KMS-11 (cell line): ENCODE measurements around the gene RUSC1.
"Not testable (repeated sequence)": the region's sequence is repeated elsewhere in the genome, so short reads cannot be mapped to it uniquely, and the experiment has no call there.

Source experiments
- H2AFZ ChIP-seq: fragments of 200-600 bp; sonication (generic); 2 replicates; pipeline ENCODE4 v1.6.1; 2016; ENCODE audit warnings: antibody characterized with exemption, mixed run types, low read depth
- H3K27ac ChIP-seq: fragments of 200-600 bp; sonication (generic); 2 replicates; pipeline ENCODE4 v1.6.1; 2016; ENCODE audit warnings: mild to moderate bottlenecking, mixed run types
- H3K27me3 ChIP-seq: fragments of 200-600 bp; sonication (generic); 2 replicates; pipeline ENCODE4 v1.6.1; 2017; ENCODE audit warnings: mild to moderate bottlenecking, low read depth, mixed run types, moderate library complexity; ENCODE audit not compliant: insufficient read depth
- H3K36me3 ChIP-seq: fragments of 200-600 bp; sonication (generic); 2 replicates; pipeline ENCODE4 v1.6.1; 2017; ENCODE audit warnings: mild to moderate bottlenecking, mixed run types; ENCODE audit not compliant: insufficient read depth
- H3K4me1 ChIP-seq: fragments of 200-600 bp; sonication (generic); 2 replicates; pipeline ENCODE4 v1.6.1; 2016; ENCODE audit warnings: mild to moderate bottlenecking, low read depth, mixed run types; ENCODE audit not compliant: poor library complexity, severe bottlenecking
- H3K4me2 ChIP-seq: fragments of 200-600 bp; sonication (generic); 2 replicates; pipeline ENCODE4 v1.7.0; 2016; ENCODE audit warnings: mild to moderate bottlenecking, mixed run types
- H3K4me3 ChIP-seq: fragments of 200-600 bp; sonication (generic); IDR thresholded peaks from 2 replicates; pipeline ENCODE4 v1.6.1; 2017; ENCODE audit warnings: low read depth, low read length, mixed read lengths; ENCODE audit not compliant: insufficient read depth
- H3K79me2 ChIP-seq: fragments of 200-600 bp; sonication (generic); 2 replicates; pipeline ENCODE4 v1.6.1; 2016; ENCODE audit warnings: low read depth, mixed run types; ENCODE audit not compliant: insufficient read depth
- H3K9ac ChIP-seq: fragments of 200-600 bp; sonication (generic); 2 replicates; pipeline ENCODE4 v1.6.1; 2016; ENCODE audit warnings: mild to moderate bottlenecking, mixed run types
- H4K20me1 ChIP-seq: fragments of 200-600 bp; sonication (generic); 2 replicates; pipeline ENCODE4 v1.6.1; 2016; ENCODE audit warnings: mild to moderate bottlenecking, mixed run types; ENCODE audit not compliant: insufficient read depth
- TF ChIP-seq, protein P1 (sequence below): fragments of 200-600 bp; sonication (generic); conservative IDR thresholded peaks from 2 replicates; pipeline ENCODE4 v1.6.1; 2017; ENCODE audit warnings: low read depth, mild to moderate bottlenecking, antibody characterized with exemption, low read length, moderate library complexity, mixed read lengths

RUSC1 gene

DNA sequence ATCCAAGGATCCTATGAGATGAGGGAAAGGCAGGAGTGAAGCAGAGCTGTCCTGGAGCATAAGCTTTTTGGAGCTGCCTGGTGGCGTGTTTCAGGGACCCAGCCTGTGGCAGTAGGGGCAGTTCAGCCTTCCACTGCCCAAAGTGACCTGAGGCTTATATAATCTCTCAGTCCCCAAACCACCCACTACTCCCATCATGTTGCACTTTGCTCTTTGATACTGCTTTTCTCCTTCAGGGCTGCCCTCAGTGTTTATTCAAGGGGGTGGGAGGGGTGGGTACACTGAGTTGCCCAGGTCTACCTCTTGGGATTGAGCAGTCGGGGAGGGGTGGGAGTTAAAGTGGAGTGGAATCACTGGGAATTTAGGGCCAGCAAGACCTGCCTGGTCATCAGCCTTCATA lies 34.1 kb upstream of the RUSC1 start:
- Histone ChIP-seq H3K4me2 (no peak overlapping the region), H3K4me1 (no peaks in the 10 kb centered on the region), H2AFZ (no peak overlapping the region), H3K27me3 (peaks cover 18% of the 10 kb centered on the region; the same call in 1 of the 2 replicates), H3K27ac (no peak overlapping the region), H3K79me2 (no peaks in the 10 kb centered on the region), H3K36me3 (no peaks in the 10 kb centered on the region), H3K4me3 (no peak overlapping the region), H4K20me1 (no peaks in the 10 kb centered on the region), H3K9ac (no peak overlapping the region)
- TF ChIP-seq, protein P1, sequence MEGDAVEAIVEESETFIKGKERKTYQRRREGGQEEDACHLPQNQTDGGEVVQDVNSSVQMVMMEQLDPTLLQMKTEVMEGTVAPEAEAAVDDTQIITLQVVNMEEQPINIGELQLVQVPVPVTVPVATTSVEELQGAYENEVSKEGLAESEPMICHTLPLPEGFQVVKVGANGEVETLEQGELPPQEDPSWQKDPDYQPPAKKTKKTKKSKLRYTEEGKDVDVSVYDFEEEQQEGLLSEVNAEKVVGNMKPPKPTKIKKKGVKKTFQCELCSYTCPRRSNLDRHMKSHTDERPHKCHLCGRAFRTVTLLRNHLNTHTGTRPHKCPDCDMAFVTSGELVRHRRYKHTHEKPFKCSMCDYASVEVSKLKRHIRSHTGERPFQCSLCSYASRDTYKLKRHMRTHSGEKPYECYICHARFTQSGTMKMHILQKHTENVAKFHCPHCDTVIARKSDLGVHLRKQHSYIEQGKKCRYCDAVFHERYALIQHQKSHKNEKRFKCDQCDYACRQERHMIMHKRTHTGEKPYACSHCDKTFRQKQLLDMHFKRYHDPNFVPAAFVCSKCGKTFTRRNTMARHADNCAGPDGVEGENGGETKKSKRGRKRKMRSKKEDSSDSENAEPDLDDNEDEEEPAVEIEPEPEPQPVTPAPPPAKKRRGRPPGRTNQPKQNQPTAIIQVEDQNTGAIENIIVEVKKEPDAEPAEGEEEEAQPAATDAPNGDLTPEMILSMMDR = no peak

DNA sequence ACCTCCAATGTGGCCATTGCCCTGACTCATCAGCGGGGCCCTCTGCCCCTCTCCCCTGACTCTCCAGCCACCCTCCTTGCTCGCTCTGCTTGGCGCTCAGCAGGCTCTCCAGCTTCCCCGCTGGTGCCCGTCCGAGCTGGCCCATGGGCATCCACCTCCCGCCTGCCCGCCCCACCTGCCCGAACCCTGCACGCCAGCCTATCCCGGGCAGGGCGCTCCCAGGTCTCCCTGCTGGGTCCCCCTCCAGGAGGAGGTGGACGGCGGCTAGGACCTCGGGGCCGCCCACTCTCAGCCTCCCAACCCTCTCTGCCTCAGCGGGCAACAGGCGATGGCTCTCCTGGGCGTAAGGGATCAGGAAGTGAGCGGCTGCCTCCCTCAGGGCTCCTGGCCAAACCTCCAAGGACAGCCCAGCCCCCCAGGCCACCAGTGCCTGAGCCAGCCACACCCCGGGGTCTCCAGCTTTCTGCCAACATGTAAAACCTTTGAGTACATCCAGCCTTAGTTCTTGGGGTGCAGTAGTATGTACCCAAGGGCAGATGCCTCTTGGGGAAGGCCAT lies 32.6 kb upstream of the RUSC1 start:
- H3K27ac ChIP-seq = no peak overlapping the region
- no peaks in the 10 kb centered on the region for H3K79me2 ChIP-seq
- H4K20me1 ChIP-seq = no peaks in the 10 kb centered on the region
- H3K36me3 ChIP-seq = no peaks in the 10 kb centered on the region
- H2AFZ ChIP-seq = no peak overlapping the region
- peaks cover 32% of the 10 kb centered on the region; the same call in 1 of the 2 replicates for H3K27me3 ChIP-seq
- no peak overlapping the region for H3K4me3 ChIP-seq
- no peak overlapping the region for H3K4me2 ChIP-seq
- TF ChIP-seq, protein P1 = no peak
- no peak overlapping the region for H3K9ac ChIP-seq
- H3K4me1 ChIP-seq = no peaks in the 10 kb centered on the region

DNA sequence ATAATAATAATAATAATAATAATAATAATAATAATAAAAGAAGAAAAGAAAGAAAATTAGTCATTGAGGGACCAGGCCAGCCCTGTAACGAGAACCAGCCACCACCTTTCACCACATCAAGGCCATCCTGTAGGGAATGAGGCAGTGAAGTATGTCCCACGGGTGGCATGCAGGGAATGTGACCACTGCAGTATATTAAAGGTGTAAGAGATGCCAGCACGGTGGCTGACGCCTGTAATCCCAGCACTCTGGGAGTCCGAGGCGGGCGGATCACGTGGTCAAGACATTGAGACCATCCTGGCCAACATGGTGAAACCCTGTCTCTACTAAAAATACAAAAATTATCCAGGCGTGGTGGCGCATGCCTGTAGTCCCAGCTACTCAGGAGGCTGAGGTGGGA lies 29.7 kb upstream of the RUSC1 start:
- not testable (repeated sequence) for H3K4me2 ChIP-seq, H3K36me3 ChIP-seq, H4K20me1 ChIP-seq, H2AFZ ChIP-seq, H3K4me3 ChIP-seq, H3K27ac ChIP-seq, H3K79me2 ChIP-seq, H3K4me1 ChIP-seq, H3K9ac ChIP-seq
- H3K27me3 ChIP-seq = peaks cover 38% of the 10 kb centered on the region; the same call in 1 of the 2 replicates

DNA sequence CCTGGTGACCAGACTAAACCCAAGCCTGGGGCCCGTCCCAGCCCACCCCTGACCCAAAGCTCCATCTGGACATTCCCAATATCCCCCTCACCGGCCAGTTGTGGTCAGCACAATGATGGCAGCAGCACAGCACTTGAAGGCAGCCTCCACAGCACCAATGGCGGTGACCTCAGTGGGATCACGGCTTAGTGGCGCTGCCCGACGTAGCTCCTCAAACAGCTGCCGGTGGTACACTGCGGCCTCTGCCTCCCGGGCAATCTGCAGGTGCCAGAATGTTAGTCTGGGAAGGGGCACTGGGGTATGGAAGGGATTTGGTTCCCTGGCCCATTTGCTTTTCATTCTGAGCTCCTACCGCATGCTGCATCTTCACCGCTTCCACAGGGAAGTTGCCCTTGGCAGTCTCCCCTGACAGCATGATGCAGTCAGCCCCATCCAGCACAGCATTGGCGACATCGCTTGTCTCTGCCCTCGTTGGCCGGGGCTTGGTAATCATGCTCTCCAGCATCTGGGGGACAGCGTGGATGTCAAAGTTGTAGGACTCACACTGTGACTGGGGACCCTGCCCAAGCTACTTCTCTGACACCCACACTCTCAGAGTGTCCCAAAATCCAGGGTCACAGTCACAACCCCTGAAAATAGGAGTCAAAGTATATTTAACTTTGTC lies 27.5 kb upstream of the RUSC1 start:
- no peaks in the 10 kb centered on the region for H3K4me1 ChIP-seq
- no peaks in the 10 kb centered on the region for H4K20me1 ChIP-seq
- H3K9ac ChIP-seq = no peak overlapping the region
- no peak overlapping the region for H2AFZ ChIP-seq
- H3K4me2 ChIP-seq = no peak overlapping the region
- no peak overlapping the region for H3K27ac ChIP-seq
- H3K36me3 ChIP-seq = no peaks in the 10 kb centered on the region
- H3K27me3 ChIP-seq = peaks cover 46% of the 10 kb centered on the region; the same call in 1 of the 2 replicates
- TF ChIP-seq, protein P1 = no peak
- no peaks in the 10 kb centered on the region for H3K79me2 ChIP-seq
- H3K4me3 ChIP-seq = no peak overlapping the region

DNA sequence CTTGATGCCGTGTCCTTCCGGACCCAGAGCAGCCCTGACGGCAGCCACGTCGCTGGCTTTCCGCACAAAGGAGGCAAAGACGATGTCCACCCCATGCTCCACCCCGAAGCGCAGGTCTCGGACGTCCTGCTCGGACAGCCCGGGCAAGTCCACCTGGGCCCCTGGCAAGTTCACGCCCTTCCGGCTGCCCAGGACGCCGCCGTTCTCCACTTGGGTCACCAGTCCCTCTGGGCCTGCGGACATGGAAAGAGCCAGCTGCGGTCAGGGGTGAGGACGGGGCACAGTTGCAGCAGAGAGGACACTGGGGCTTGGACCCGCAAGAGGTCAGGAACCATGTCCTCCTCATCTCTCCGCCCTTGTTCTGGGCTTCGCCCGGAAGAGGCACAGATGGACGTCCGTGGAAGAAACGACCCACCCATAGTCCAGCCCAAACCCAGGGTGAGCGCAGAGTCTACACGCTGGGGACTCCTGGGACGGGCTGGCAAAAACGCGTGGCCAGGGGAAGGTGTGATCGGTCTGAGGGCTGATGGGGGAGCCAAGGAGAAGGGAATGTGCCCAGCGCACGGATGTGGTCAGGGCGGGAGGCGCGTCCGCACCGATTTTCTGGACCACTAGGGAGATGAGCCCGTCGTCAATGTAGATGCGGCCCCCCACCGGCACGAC lies 26.0 kb upstream of the RUSC1 start:
- Histone ChIP-seq H3K4me2 (no peak overlapping the region), H2AFZ (no peak overlapping the region), H3K36me3 (no peaks in the 10 kb centered on the region), H3K4me3 (no peak overlapping the region), H3K9ac (no peak overlapping the region), H3K4me1 (no peaks in the 10 kb centered on the region), H3K79me2 (no peaks in the 10 kb centered on the region), H3K27ac (no peak overlapping the region), H3K27me3 (peaks cover 43% of the 10 kb centered on the region; the same call in 1 of the 2 replicates), H4K20me1 (no peaks in the 10 kb centered on the region)
- TF ChIP-seq, protein P1 = no peak
